ENCODE measurements around the gene WWOX.

The WWOX gene

DNA sequence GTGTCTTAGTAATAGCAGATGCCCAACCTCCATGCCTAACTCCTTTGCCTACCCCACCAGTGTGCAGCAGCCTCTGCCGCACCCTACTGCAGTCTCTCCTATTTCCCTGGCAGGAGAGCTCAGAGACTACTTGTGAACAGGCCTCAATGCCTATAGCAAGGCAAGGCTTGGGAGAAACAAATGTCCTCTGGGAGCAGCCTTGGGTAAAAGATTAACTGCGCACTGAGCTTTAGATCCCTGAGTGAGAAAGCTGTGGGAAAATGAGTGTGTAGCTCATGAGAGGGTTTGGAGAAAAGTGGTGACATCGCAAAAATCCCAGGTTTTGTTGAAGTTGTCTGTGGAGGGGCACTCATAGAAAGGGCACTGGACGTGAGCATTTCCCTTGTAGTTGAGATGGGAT, 335.8 kb downstream of the WWOX start:
- DNase-seq (ENCODE audit: low read depth) = no peak
- no peak for TF ChIP-seq CTCF (IDR thresholded peaks at IDR 0.05; ENCODE audit: control insufficient read depth, insufficient read depth, low read depth, low read length, missing control alignments)
- no peak overlapping the region for H3K4me3 ChIP-seq (ENCODE audit: control insufficient read depth, low read depth, low read length)

- no peak for DNase-seq (ENCODE audit: low read depth)
- no peak overlapping the region for H3K4me3 ChIP-seq (ENCODE audit: control insufficient read depth, low read depth, low read length)
- TF ChIP-seq CTCF (IDR thresholded peaks at IDR 0.05; ENCODE audit: control insufficient read depth, insufficient read depth, low read depth, low read length, missing control alignments) = no peak
Measured at GRCh38 chr16:78436023-78436422, 336.6 kb downstream of the WWOX start.

DNA sequence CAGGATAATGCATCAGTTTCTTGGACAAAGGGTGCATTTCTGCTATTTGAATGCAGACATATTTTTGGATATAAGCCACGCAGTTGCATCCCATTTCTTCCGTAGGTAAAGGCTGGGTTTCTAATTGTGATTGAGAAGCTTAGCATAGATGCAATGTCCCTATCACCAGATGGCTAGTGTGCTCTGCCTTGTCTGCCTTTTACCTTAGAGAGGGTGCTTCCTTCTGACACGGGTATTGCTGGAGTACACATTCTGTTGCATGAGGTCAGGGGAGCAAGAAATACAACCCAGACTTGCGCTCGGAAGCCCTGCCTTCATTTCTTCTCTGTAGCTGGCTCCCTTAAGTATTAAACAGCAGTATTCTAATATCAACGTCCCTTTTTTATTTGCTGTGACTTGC, 337.4 kb downstream of the WWOX start:
- TF ChIP-seq CTCF (IDR thresholded peaks at IDR 0.05; ENCODE audit: control insufficient read depth, insufficient read depth, low read depth, low read length, missing control alignments) = no peak
- DNase-seq (ENCODE audit: low read depth) = no peak
- H3K4me3 ChIP-seq (ENCODE audit: control insufficient read depth, low read depth, low read length) = no peak overlapping the region

- peak; percentile 49 for TF ChIP-seq CTCF (IDR thresholded peaks at IDR 0.05; ENCODE audit: control insufficient read depth, insufficient read depth, low read depth, low read length, missing control alignments)
- no peak for DNase-seq (ENCODE audit: low read depth)
- H3K4me3 ChIP-seq (ENCODE audit: control insufficient read depth, low read depth, low read length) = no peak overlapping the region
Measured at GRCh38 chr16:78437352-78437968, 338.0 kb downstream of the WWOX start.

DNA sequence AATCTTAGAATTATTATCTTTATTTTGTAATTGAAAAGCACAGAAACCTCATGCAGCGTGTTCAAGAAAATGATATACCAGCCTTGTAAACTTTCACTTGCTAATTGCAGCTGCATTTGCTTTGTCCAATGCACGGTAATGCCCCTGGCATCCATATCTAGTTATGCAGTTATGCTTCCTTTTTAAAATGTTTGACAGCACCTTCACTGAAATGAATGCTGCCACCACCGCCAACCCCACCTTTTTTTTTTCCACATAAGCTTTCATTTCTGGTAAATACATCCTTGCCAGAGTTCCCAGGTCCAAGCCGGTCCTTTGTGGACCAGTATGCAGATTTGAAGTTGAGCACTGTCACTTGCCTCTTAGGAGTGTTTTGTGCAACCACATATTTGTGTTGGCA, 338.8 kb downstream of the WWOX start:
- no peak overlapping the region for H3K4me3 ChIP-seq (ENCODE audit: control insufficient read depth, low read depth, low read length)
- no peak for DNase-seq (ENCODE audit: low read depth)
- TF ChIP-seq CTCF (IDR thresholded peaks at IDR 0.05; ENCODE audit: control insufficient read depth, insufficient read depth, low read depth, low read length, missing control alignments) = no peak

DNA sequence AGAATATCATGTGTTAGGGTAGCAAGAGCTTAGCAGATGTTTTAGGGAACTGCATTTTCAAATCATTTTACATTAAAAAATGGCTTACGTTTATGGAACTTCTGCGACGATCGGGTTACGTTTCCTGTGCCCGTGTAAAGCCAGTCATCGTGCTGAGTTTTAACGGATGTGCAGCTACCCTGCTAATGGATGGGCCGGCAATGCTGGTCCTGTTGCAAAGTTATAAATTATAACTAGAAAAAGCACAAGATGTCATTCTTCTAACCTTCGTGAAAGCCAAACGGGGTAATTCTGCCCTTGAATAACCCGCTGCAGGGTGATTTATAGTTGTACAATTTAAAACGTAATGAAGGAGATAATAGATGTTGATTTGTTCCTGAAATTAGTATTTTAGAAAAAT, 339.2 kb downstream of the WWOX start:
- no peak for DNase-seq (ENCODE audit: low read depth)
- H3K4me3 ChIP-seq (ENCODE audit: control insufficient read depth, low read depth, low read length) = no peak overlapping the region
- no peak for TF ChIP-seq CTCF (IDR thresholded peaks at IDR 0.05; ENCODE audit: control insufficient read depth, insufficient read depth, low read depth, low read length, missing control alignments)

GRCh38 chr16:78439646-78440045, 340.2 kb downstream of the WWOX start:
- DNase-seq (ENCODE audit: low read depth) = no peak
- H3K4me3 ChIP-seq (ENCODE audit: control insufficient read depth, low read depth, low read length) = no peak overlapping the region
- no peak for TF ChIP-seq CTCF (IDR thresholded peaks at IDR 0.05; ENCODE audit: control insufficient read depth, insufficient read depth, low read depth, low read length, missing control alignments)
